SU-DHL-6 (cell line): Measurements from ENCODE around the gene PHLDB1.

ENCODE experiments used
- EZH2phosphoT487 ChIP-seq: fragments of 200-600 bp; sonication (generic), shearing (Covaris generic); conservative IDR thresholded peaks from 2 replicates; pipeline ENCODE4 v1.6.1; 2018; ENCODE audit warnings: mild to moderate bottlenecking, antibody characterized with exemption, low read length, moderate library complexity, mixed read lengths
- TF ChIP-seq, protein P1 (sequence below): fragments of 200-600 bp; sonication (generic); IDR thresholded peaks from one replicate; pipeline ENCODE4 v1.5.1; 2017; ENCODE audit warnings: antibody characterized with exemption, mild to moderate bottlenecking, low read length, moderate library complexity; ENCODE audit not compliant: insufficient read depth, poor library complexity, severe bottlenecking

DNA sequence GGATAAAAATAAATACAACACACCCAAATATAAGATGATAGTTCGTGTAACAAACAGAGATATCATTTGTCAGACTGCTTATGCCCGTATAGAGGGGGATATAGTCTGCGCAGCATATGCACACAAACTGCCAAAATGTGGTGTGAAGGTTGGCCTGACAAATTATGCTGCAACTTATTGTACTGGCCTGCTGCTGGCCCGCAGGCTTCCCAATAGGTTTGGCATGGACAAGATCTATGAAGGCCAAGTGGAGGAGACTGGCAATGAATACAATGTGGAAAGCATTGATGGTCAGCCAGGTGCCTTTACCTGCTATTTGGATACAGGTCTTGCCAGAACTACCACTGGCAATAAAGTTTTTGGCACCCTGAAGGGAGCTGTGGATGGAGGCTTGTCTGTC, 46.6 kb upstream of the PHLDB1 start:
- TF ChIP-seq, protein P1, sequence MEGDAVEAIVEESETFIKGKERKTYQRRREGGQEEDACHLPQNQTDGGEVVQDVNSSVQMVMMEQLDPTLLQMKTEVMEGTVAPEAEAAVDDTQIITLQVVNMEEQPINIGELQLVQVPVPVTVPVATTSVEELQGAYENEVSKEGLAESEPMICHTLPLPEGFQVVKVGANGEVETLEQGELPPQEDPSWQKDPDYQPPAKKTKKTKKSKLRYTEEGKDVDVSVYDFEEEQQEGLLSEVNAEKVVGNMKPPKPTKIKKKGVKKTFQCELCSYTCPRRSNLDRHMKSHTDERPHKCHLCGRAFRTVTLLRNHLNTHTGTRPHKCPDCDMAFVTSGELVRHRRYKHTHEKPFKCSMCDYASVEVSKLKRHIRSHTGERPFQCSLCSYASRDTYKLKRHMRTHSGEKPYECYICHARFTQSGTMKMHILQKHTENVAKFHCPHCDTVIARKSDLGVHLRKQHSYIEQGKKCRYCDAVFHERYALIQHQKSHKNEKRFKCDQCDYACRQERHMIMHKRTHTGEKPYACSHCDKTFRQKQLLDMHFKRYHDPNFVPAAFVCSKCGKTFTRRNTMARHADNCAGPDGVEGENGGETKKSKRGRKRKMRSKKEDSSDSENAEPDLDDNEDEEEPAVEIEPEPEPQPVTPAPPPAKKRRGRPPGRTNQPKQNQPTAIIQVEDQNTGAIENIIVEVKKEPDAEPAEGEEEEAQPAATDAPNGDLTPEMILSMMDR: no peak
- TF ChIP-seq EZH2phosphoT487: no peak
